ENCODE results near the gene GOLIM4.

The GOLIM4 gene

DNA sequence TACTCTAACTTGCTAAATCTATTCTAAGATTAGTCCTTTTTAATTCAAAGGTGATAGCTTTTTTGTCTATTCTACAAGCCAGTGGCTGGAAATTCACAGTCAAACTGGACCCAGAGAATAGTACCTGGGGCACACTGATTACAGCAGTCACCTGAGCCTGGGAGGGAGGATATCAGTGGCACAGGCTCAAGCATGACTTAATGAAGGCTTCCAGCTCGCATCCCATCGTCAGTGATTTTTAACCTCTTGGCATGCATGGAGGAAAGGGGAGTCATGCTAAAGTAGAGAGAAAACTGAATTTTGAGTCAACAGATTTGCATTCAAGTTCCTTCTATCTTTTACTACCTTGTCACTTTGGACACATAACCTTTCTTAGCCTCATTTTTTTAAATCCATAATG is 24.8 kb downstream of the GOLIM4 start:
- H2AFZ ChIP-seq (ENCODE audit: low read depth, low read length): no peak overlapping the region
- no peak overlapping the region for H3K27ac ChIP-seq (ENCODE audit: low read length)
- TF ChIP-seq EZH2phosphoT487 (IDR thresholded peaks at IDR 0.05; ENCODE audit: low read depth): no peak
- TF ChIP-seq, protein P1, sequence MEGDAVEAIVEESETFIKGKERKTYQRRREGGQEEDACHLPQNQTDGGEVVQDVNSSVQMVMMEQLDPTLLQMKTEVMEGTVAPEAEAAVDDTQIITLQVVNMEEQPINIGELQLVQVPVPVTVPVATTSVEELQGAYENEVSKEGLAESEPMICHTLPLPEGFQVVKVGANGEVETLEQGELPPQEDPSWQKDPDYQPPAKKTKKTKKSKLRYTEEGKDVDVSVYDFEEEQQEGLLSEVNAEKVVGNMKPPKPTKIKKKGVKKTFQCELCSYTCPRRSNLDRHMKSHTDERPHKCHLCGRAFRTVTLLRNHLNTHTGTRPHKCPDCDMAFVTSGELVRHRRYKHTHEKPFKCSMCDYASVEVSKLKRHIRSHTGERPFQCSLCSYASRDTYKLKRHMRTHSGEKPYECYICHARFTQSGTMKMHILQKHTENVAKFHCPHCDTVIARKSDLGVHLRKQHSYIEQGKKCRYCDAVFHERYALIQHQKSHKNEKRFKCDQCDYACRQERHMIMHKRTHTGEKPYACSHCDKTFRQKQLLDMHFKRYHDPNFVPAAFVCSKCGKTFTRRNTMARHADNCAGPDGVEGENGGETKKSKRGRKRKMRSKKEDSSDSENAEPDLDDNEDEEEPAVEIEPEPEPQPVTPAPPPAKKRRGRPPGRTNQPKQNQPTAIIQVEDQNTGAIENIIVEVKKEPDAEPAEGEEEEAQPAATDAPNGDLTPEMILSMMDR (IDR thresholded peaks at IDR 0.05; ENCODE audit: low read depth, low read length): no peak
- H3K4me1 ChIP-seq (ENCODE audit: low read length): peaks cover 14% of the 10 kb centered on the region
- no peak overlapping the region for H3K9ac ChIP-seq (ENCODE audit: low read length)
- no peaks in the 10 kb centered on the region for H4K20me1 ChIP-seq (ENCODE audit: insufficient read depth, low read length)
- no peaks in the 10 kb centered on the region for H3K9me3 ChIP-seq (ENCODE audit: insufficient read depth, low read length)
- H3K36me3 ChIP-seq (replicated peaks; ENCODE audit: low read depth, low read length): no peaks in the 10 kb centered on the region
- H3K4me2 ChIP-seq (ENCODE audit: low read length): no peak overlapping the region
- H3K79me2 ChIP-seq (ENCODE audit: low read length): no peaks in the 10 kb centered on the region
- H3K27me3 ChIP-seq (ENCODE audit: low read depth, low read length): no peaks in the 10 kb centered on the region
- H3K4me3 ChIP-seq (ENCODE audit: low read length): no peak overlapping the region

DNA sequence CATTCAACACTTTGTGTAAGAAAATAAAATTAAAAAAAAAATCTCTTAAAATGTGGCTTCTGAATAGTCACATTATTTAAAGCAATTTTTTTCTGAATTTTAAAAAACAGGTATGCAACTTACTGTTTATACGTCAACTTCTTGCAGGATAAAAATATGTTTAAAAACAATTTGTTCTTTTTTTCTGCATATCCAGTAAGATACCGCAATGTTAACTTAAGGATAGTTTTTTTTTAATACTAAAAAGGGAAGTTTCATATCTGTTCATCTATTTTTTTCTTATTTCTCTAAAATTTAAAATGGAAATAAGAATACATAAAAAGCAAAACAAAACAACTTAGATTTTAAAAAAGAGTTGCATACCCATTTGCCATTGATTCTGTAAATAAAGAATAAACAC is 27.4 kb downstream of the GOLIM4 start:
- TF ChIP-seq, protein P1 (IDR thresholded peaks at IDR 0.05; ENCODE audit: low read depth, low read length): no peak
- no peak for TF ChIP-seq EZH2phosphoT487 (IDR thresholded peaks at IDR 0.05; ENCODE audit: low read depth)
- Histone ChIP-seq H3K4me2 (ENCODE audit: low read length) (no peak overlapping the region), H3K27me3 (ENCODE audit: low read depth, low read length) (no peaks in the 10 kb centered on the region), H3K9ac (ENCODE audit: low read length) (no peak overlapping the region), H3K9me3 (ENCODE audit: insufficient read depth, low read length) (no peaks in the 10 kb centered on the region), H4K20me1 (ENCODE audit: insufficient read depth, low read length) (no peaks in the 10 kb centered on the region), H3K27ac (ENCODE audit: low read length) (no peak overlapping the region), H3K4me1 (ENCODE audit: low read length) (peaks cover 16% of the 10 kb centered on the region), H3K79me2 (ENCODE audit: low read length) (no peaks in the 10 kb centered on the region), H3K4me3 (ENCODE audit: low read length) (no peak overlapping the region), H3K36me3 (replicated peaks; ENCODE audit: low read depth, low read length) (no peaks in the 10 kb centered on the region), H2AFZ (ENCODE audit: low read depth, low read length) (no peak overlapping the region)

DNA sequence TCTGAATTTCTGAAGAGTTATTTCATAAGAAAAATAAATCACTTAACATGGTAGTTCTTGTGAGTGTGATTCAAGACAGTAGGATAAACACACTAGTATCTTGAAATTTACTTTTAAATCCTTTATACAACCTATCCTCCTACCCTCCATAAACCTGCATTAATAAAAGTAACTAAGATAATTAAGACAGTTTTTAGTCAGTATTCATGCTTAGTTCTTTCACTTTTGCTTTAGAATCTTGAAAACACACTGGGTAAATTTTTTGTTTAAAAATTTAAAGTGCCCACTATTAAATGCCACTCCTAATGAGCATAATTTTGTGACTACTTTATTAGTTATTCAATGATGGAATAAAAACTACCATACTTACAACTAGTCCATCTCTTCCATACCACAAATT is 28.8 kb downstream of the GOLIM4 start:
- Histone ChIP-seq H3K4me1 (ENCODE audit: low read length) (peaks cover 19% of the 10 kb centered on the region), H3K36me3 (replicated peaks; ENCODE audit: low read depth, low read length) (no peaks in the 10 kb centered on the region), H3K4me3 (ENCODE audit: low read length) (no peak overlapping the region), H2AFZ (ENCODE audit: low read depth, low read length) (no peak overlapping the region), H3K9me3 (ENCODE audit: insufficient read depth, low read length) (no peaks in the 10 kb centered on the region), H4K20me1 (ENCODE audit: insufficient read depth, low read length) (no peaks in the 10 kb centered on the region), H3K9ac (ENCODE audit: low read length) (no peak overlapping the region), H3K27ac (ENCODE audit: low read length) (no peak overlapping the region), H3K27me3 (ENCODE audit: low read depth, low read length) (no peaks in the 10 kb centered on the region), H3K4me2 (ENCODE audit: low read length) (peak overlapping the region; percentile 17; the same call in 1 of the 2 replicates), H3K79me2 (ENCODE audit: low read length) (no peaks in the 10 kb centered on the region)
- TF ChIP-seq, protein P1 (IDR thresholded peaks at IDR 0.05; ENCODE audit: low read depth, low read length): no peak
- no peak for TF ChIP-seq EZH2phosphoT487 (IDR thresholded peaks at IDR 0.05; ENCODE audit: low read depth)

DNA sequence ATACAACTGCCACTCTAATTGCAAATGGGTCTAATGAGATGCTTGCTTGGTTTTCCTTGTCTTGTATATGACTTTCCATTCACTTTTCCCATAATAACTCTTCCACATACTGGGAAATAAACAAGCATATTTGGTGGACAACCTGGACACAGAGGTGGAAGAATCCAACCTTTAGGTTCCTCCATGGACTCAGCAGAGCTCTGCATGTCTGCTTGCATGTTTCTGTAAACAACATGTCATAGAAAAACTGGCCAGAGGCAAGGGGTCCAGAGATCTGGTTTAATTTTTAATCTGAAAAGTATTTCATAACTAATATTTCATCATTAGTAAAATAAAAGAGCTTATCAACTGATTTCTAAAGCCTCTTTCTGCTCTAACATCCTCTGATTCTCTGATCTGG is 30.2 kb downstream of the GOLIM4 start:
- H3K4me2 ChIP-seq (ENCODE audit: low read length): no peak overlapping the region
- H3K4me1 ChIP-seq (ENCODE audit: low read length): peaks cover 32% of the 10 kb centered on the region
- no peaks in the 10 kb centered on the region for H3K9me3 ChIP-seq (ENCODE audit: insufficient read depth, low read length)
- no peaks in the 10 kb centered on the region for H3K36me3 ChIP-seq (replicated peaks; ENCODE audit: low read depth, low read length)
- no peak for TF ChIP-seq EZH2phosphoT487 (IDR thresholded peaks at IDR 0.05; ENCODE audit: low read depth)
- TF ChIP-seq, protein P1 (IDR thresholded peaks at IDR 0.05; ENCODE audit: low read depth, low read length): no peak
- H3K79me2 ChIP-seq (ENCODE audit: low read length): no peaks in the 10 kb centered on the region
- no peak overlapping the region for H3K27ac ChIP-seq (ENCODE audit: low read length)
- no peak overlapping the region for H3K4me3 ChIP-seq (ENCODE audit: low read length)
- no peaks in the 10 kb centered on the region for H3K27me3 ChIP-seq (ENCODE audit: low read depth, low read length)
- H3K9ac ChIP-seq (ENCODE audit: low read length): no peak overlapping the region
- no peak overlapping the region for H2AFZ ChIP-seq (ENCODE audit: low read depth, low read length)
- no peaks in the 10 kb centered on the region for H4K20me1 ChIP-seq (ENCODE audit: insufficient read depth, low read length)
